Psoas muscle (tissue), 8 donors: ENCODE data around the gene SFTPA1. TPM values are rescaled to one million over a fixed set of nuclear protein-coding genes. Genes with fewer than 3 reads are reported as not detected.
A peak's percentile ranks its signal among the peaks of the same experiment; 100 is the strongest.
"Not testable (repeated sequence)": the region's sequence is repeated elsewhere in the genome, so short reads cannot be mapped to it uniquely, and the experiment has no call there.

Source experiments
- ATAC-seq, 4 donors: fragments of 200-7000 bp; cut with Tn5 transposase; one replicate each; pipeline ENCODE4 v1.9.1; 2020; ENCODE audit warnings: moderate library complexity in 3 of 4, mild to moderate bottlenecking in 2 of 4
- DNase-seq, 2 donors: peaks; one replicate each; pipeline ENCODE4 v3.0.0-alpha.2; 2020
- H3K27ac ChIP-seq: fragments of 200-600 bp; one replicate; pipeline ENCODE4 v1.8.0; 2022
- H3K27me3 ChIP-seq, 3 donors: fragments of 200-600 bp in 1 of 3; one replicate each; pipeline versions ENCODE4 v1.6.1 to v1.8.0; 2013 to 2022; ENCODE audit warnings: low read length in 2 of 3, mild to moderate bottlenecking in 2 of 3, moderate library complexity in 1 of 3; ENCODE audit not compliant: insufficient read depth in 3 of 3
- H3K36me3 ChIP-seq, 2 donors: fragments of 200-600 bp in 1 of 2; one replicate each; pipeline versions ENCODE4 v1.6.1 to v1.8.0; 2013 to 2022; ENCODE audit warnings: low read depth in 1 of 2, mild to moderate bottlenecking in 1 of 2, moderate library complexity in 1 of 2; ENCODE audit not compliant: insufficient read depth in 1 of 2
- H3K4me1 ChIP-seq: fragments of 200-600 bp; one replicate; pipeline ENCODE4 v1.8.0; 2022
- H3K4me3 ChIP-seq: fragments of 200-600 bp; one replicate; pipeline ENCODE4 v1.8.0; 2022; ENCODE audit warnings: mild to moderate bottlenecking
- H3K9me3 ChIP-seq: fragments of 200-600 bp; one replicate; pipeline ENCODE4 v1.8.0; 2022
- CTCF ChIP-seq: fragments of 200-600 bp; IDR thresholded peaks from one replicate; pipeline ENCODE4 v1.8.0; 2022; ENCODE audit warnings: antibody characterized with exemption
- WGBS, 3 donors: extraction: QIAGEN DNeasy Blood & Tissue Kit; methylation state at CpG; one replicate each; pipeline versions ENCODE4 v1.1.6 to v1.1.7; 2013; 5-methylcytosine and 5-hydroxymethylcytosine counted together
- intact Hi-C, 2 donors: fragments of 100-400 bp; cut with DNase I; formaldehyde crosslinking; loops; one replicate each; pipeline versions ENCODE4 v1.11.0 to v1.14.2; 2022
- polyA plus RNA-seq, 3 donors: library from polyadenylated mRNA; stranded (reverse); fragments of 200-250 nt; gene quantifications; one replicate each; pipeline ENCODE4 v1.2.3, GENCODE V29; 2013
- total RNA-seq, 4 donors: library from RNA; stranded (reverse); fragmentation: NEBNext Ultra II Directional in 2 of 4; extraction: Animal tissue kit (Norgen Biotek cat#: 25700) in 2 of 4; gene quantifications; one replicate each; pipeline versions ENCODE4 v1.2.1 to v1.2.4, GENCODE V29; 2021 to 2023
- donor health status: healthy with polysubstance abuse.
- donor health status: DM: no; HTN: no; CAD: no; lungs with moderate emphysema.
- donor health status: Bipolar disorder and iron deficiency.
- donor health status: healthy.
- donor health status: DM: yes; HTN: yes; CAD: no.
- donor health status: DM: no; HTN: no; CAD: no.
- donor health status: DM: no; HTN: no; CAD: no.
- donor health status: DM: yes; HTN: yes; CAD: no.

The SFTPA1 gene
- total and polyA plus RNA-seq, 7 donors: 0.39 to 1.1 (median 0.54) TPM; not detected in 2

- DNase-seq (no peak), ATAC-seq (no peak)
- no peaks in the 10 kb centered on the region for H3K4me1 ChIP-seq
- no peaks in the 10 kb centered on the region for H3K9me3 ChIP-seq
- no peak for TF ChIP-seq CTCF
- no peak overlapping the region for H3K27ac ChIP-seq
- no peaks in the 10 kb centered on the region for H3K27me3 ChIP-seq
- H3K36me3 ChIP-seq: no peaks in the 10 kb centered on the region
- intact Hi-C loops: loop anchor here in 1 of 2 donors (10.0 kb wide), 1 partner anchor 231 kb away; no protein-coding TSS in a partner anchor
- H3K4me3 ChIP-seq: no peak overlapping the region
Observed at GRCh38 chr10:79605308-79605707, 5.4 kb upstream of the SFTPA1 start.

DNA sequence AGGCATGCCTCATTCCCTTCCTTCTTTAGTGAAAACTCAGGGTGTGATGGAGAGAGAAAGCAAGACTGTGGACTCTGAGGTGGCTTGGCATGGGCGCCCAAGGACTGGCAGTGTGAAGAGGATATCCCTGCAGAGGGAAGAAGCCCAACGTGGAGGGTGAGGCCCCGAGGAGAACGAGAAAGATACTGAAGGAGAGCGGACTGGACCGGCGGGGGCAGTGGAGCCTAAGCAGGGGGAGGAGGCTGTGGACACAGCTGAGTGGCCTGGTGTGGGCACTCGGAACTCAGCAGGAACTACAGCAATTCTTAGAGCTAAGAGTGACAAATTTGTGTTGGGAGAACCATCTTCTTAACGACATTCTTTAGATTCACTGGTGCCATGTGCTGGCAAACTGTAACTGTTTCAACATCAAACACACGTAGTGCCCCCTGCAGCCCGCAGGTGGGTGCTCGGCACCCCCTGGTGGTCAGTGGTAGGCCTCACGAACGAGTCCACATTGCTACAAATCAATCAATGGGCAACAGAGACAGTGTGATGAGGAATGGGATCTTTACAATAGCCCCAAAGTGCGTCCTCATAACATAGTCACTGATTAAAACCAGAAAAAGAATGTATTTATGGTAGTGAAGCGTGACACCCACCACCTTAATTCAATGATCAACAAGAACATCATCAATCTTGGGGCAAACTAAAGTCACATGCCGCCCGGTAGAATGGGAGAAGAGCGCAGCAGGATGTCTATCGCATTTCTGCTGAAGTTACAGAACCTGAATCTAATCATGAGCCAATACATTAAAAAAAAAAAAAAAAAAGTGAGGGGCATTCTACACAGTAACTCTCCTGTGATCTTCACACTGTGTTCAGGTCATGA, 2.0 kb upstream of the SFTPA1 start:
- Histone ChIP-seq H3K27ac (no peak overlapping the region), H3K4me3 (no peak overlapping the region), H3K9me3 (no peaks in the 10 kb centered on the region), H3K27me3 (no peaks in the 10 kb centered on the region), H3K4me1 (no peaks in the 10 kb centered on the region), H3K36me3 (no peaks in the 10 kb centered on the region)
- TF ChIP-seq CTCF: peak; percentile 63
- intact Hi-C loops: loop anchor here (2.0 to 10.0 kb wide), 2 partner anchors 234 kb away; no protein-coding TSS in a partner anchor
- ATAC-seq (peak in 3 of 4 donors; percentile 43 to 54 (median 52)), DNase-seq (no peak)
- WGBS, 3 donors: 53 to 57% (median 55%) methylated on average over 19 to 20 of the region's 20 CpGs

GRCh38 chr10:79611193-79611976, 646 bp downstream of the SFTPA1 start:
- H3K27me3 ChIP-seq, H3K4me3 ChIP-seq, DNase-seq, H3K4me1 ChIP-seq, H3K9me3 ChIP-seq, intact Hi-C loops, ATAC-seq, H3K36me3 ChIP-seq, H3K27ac ChIP-seq: not testable (repeated sequence)
- 83 to 88% (median 84%) methylated on average over 16 to 18 of the region's 18 CpGs for WGBS, 3 donors

DNA sequence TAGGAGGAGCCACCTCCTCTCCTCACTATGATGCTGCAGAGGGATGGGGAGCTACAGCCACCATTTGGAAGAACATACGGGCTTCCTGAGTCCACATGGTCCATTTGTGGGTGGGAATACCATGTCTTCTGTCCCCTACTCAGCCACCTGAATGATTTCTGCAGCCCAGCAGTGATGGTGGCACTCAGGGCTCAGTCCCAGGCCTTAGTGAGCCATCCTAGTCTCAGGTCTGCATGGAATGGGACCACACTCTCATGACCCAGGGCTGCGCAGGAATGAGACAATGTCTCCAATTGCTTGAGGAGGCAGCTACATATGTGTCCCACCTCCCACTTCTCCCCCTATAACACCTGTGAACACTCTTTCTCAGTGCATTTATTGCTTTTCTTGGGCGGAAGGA, 4.8 kb downstream of the SFTPA1 start:
- intact Hi-C loops: no loop called here
- no peak for DNase-seq
- WGBS, 3 donors: 67 to 79% (median 78%) methylated on average over 3 of the region's 3 CpGs
- Histone ChIP-seq H3K36me3 (no peaks in the 10 kb centered on the region), H3K9me3 (no peaks in the 10 kb centered on the region), H3K27ac (no peak overlapping the region), H3K4me1 (no peaks in the 10 kb centered on the region), H3K4me3 (no peak overlapping the region), H3K27me3 (no peaks in the 10 kb centered on the region)
- no peak for TF ChIP-seq CTCF
- no peak for ATAC-seq

- Histone ChIP-seq H3K27ac (no peak overlapping the region), H3K4me3 (no peak overlapping the region), H3K9me3 (no peaks in the 10 kb centered on the region), H3K27me3 (no peaks in the 10 kb centered on the region), H3K4me1 (no peaks in the 10 kb centered on the region), H3K36me3 (no peaks in the 10 kb centered on the region)
- no peak for DNase-seq
- intact Hi-C loops: no loop called here
- WGBS, 3 donors: 90 to 95% (median 91%) methylated on average over 1 of the region's 1 CpG
- no peak for ATAC-seq
- TF ChIP-seq CTCF: no peak
Observed at GRCh38 chr10:79616164-79616563, 5.4 kb downstream of the SFTPA1 start.

DNA sequence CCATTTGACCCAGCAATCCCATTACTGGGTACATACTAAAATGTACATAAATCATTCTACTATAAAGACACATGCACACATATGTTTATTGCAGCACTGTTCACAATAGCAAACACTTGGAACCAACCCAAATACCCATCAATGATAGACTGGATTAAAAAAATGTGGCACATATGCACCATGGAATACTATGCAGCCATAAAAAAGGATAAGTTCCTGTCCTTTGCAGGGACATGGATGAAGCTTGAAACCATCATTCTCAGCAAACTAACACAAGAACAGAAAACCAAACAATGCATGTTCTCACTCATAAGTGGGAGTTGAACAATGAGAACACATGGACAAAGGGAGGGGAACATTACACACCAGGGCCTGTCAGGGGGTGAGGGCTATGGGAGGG, 12.9 kb downstream of the SFTPA1 start:
- H3K9me3 ChIP-seq, intact Hi-C loops, H3K36me3 ChIP-seq, H3K27me3 ChIP-seq, H3K4me1 ChIP-seq, ATAC-seq, H3K4me3 ChIP-seq, DNase-seq, H3K27ac ChIP-seq: not testable (repeated sequence)
